BE2C (cell line): ENCODE results near the gene AGBL1.

Experiments used
- DNase-seq: peaks from one replicate; pipeline ENCODE4 v3.0.0-alpha.2; 2020
- H3K27me3 ChIP-seq: fragments of 250-450 bp; sonication (Bioruptor Pico); 2 replicates; pipeline ENCODE4 v1.5.1; 2020; ENCODE audit warnings: mild to moderate bottlenecking
- H3K36me3 ChIP-seq: fragments of 250-450 bp; sonication (Bioruptor Pico); 2 replicates; pipeline ENCODE4 v1.5.1; 2020; ENCODE audit warnings: mild to moderate bottlenecking
- H3K4me1 ChIP-seq: fragments of 250-450 bp; sonication (Bioruptor Pico); 2 replicates; pipeline ENCODE4 v1.5.1; 2020
- H3K4me3 ChIP-seq: 2 replicates; pipeline ENCODE4 v1.5.1; 2011; ENCODE audit warnings: low read depth, low read length
- H3K9me3 ChIP-seq: fragments of 250-450 bp; sonication (Bioruptor Pico); 2 replicates; pipeline ENCODE4 v1.5.1; 2020
- CTCF ChIP-seq: IDR thresholded peaks from 2 replicates; pipeline ENCODE4 v1.5.1; 2012; ENCODE audit warnings: mild to moderate bottlenecking, low read depth, low read length

AGBL1 gene

GRCh38 chr15:86295511-86295910 lies 215.8 kb downstream of the AGBL1 start:
- Histone ChIP-seq H3K9me3 (no peaks in the 10 kb centered on the region), H3K36me3 (no peaks in the 10 kb centered on the region), H3K4me1 (no peaks in the 10 kb centered on the region), H3K27me3 (no peaks in the 10 kb centered on the region), H3K4me3 (no peak overlapping the region)
- no peak for DNase-seq
- no peak for TF ChIP-seq CTCF

GRCh38 chr15:86296769-86297168 lies 217.1 kb downstream of the AGBL1 start:
- Histone ChIP-seq H3K9me3 (no peaks in the 10 kb centered on the region), H3K4me3 (no peak overlapping the region)

GRCh38 chr15:86300390-86301125 lies 220.9 kb downstream of the AGBL1 start:
- H3K4me1 ChIP-seq: no peaks in the 10 kb centered on the region
- no peaks in the 10 kb centered on the region for H3K9me3 ChIP-seq
- no peaks in the 10 kb centered on the region for H3K27me3 ChIP-seq
- H3K36me3 ChIP-seq: no peaks in the 10 kb centered on the region
- no peak for DNase-seq
- TF ChIP-seq CTCF: no peak
- no peak overlapping the region for H3K4me3 ChIP-seq

More at GRCh38 chr15:86296769-86297168, 217.1 kb downstream of the AGBL1 start:
- Histone ChIP-seq H3K36me3 (no peaks in the 10 kb centered on the region), H3K27me3 (no peaks in the 10 kb centered on the region), H3K4me1 (no peaks in the 10 kb centered on the region)
- DNase-seq: no peak
- TF ChIP-seq CTCF: no peak

GRCh38 chr15:86311568-86312280 lies 232.1 kb downstream of the AGBL1 start:
- Histone ChIP-seq H3K4me3 (no peak overlapping the region), H3K9me3 (no peaks in the 10 kb centered on the region), H3K4me1 (no peaks in the 10 kb centered on the region), H3K36me3 (no peaks in the 10 kb centered on the region), H3K27me3 (no peaks in the 10 kb centered on the region; the same call in 1 of the 2 replicates)
- no peak for TF ChIP-seq CTCF
- no peak for DNase-seq

- no peak for DNase-seq
- Histone ChIP-seq H3K9me3 (no peaks in the 10 kb centered on the region), H3K4me3 (no peak overlapping the region), H3K27me3 (no peaks in the 10 kb centered on the region; the same call in 1 of the 2 replicates), H3K36me3 (no peaks in the 10 kb centered on the region), H3K4me1 (no peaks in the 10 kb centered on the region)
- TF ChIP-seq CTCF: no peak
These were observed 232.8 kb downstream of the AGBL1 start for GRCh38 chr15:86312486-86312885.

- H3K9me3 ChIP-seq: no peaks in the 10 kb centered on the region
- no peaks in the 10 kb centered on the region for H3K4me1 ChIP-seq
- DNase-seq: no peak
- no peaks in the 10 kb centered on the region; the same call in 1 of the 2 replicates for H3K27me3 ChIP-seq
- H3K36me3 ChIP-seq: no peaks in the 10 kb centered on the region
- no peak overlapping the region for H3K4me3 ChIP-seq
- TF ChIP-seq CTCF: no peak
These were observed 236.5 kb downstream of the AGBL1 start for GRCh38 chr15:86316216-86316615.
